ENCODE data around the gene LRRD1.

DNA sequence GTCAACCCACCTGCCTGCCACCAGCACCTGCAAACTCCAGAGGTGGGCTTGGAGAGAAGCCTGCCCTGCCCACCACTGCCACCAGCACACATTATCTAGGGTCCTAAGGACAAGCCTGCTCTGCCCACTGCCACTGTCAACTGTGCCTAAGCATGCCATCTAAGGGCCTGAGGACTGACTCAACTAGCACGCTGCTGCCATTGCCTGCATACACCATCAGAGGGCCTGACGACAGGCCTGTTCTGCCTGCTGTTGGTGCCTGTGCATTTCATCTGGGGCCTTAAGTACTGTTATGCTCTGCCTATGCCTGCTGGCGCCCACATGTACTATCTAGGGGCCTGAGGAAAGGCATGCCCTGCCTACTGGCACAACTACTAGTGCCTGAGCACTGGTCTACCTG, 27.0 kb upstream of the LRRD1 start:
- TF ChIP-seq POLR2A (IDR thresholded peaks at IDR 0.05): no peak
- TF ChIP-seq, protein P1, sequence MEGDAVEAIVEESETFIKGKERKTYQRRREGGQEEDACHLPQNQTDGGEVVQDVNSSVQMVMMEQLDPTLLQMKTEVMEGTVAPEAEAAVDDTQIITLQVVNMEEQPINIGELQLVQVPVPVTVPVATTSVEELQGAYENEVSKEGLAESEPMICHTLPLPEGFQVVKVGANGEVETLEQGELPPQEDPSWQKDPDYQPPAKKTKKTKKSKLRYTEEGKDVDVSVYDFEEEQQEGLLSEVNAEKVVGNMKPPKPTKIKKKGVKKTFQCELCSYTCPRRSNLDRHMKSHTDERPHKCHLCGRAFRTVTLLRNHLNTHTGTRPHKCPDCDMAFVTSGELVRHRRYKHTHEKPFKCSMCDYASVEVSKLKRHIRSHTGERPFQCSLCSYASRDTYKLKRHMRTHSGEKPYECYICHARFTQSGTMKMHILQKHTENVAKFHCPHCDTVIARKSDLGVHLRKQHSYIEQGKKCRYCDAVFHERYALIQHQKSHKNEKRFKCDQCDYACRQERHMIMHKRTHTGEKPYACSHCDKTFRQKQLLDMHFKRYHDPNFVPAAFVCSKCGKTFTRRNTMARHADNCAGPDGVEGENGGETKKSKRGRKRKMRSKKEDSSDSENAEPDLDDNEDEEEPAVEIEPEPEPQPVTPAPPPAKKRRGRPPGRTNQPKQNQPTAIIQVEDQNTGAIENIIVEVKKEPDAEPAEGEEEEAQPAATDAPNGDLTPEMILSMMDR (IDR thresholded peaks at IDR 0.05): no peak

Data from Peyer's patch (tissue), 4 donors.